ENCODE results near the gene CENPP.

- no peak for TF ChIP-seq CTCF (IDR thresholded peaks at IDR 0.05; ENCODE audit: low read length)
- TF ChIP-seq EZH2 (optimal IDR thresholded peaks at IDR 0.05; ENCODE audit: low read depth, low read length), result no peak
Measured at GRCh38 chr9:92640398-92641091, 314.8 kb downstream of the CENPP start.

Data from MM.1S (cell line).